ENCODE measurements around the gene XDH. TPM values are rescaled to one million over a fixed set of nuclear protein-coding genes. Genes with fewer than 3 reads are reported as not detected.

Gene XDH
- total RNA-seq, 4 donors from 2014 or later: under 0.01 TPM; not detected in 3

DNA sequence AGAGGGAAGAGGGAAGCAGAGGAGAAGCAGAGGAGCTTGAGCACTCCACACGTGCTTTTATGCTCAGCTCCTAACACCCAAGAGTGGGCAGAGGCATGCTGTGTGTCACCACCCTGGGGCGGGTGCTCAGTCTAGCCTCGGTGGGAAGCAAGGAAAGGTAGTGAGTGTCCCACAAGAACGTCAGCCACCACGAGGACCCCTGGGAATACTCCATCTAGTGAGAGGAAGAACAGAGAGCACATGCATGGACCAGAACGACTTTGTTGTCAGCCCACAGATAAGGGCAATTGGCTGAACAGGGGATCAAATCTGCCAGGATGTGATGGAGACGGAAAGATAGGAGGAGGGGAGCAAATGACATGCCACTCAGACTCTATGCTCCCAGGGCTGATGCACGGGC, 83.4 kb downstream of the XDH start:
- H3K4me1 ChIP-seq: no peaks in the 10 kb centered on the region
- no peak overlapping the region for H3K4me3 ChIP-seq
- H3K27me3 ChIP-seq: peaks cover 0 to 6% of the 10 kb centered on the region in 2 donors
- no peak overlapping the region for H3K27ac ChIP-seq
- no peak for TF ChIP-seq EP300 (IDR thresholded peaks at IDR 0.05)
- TF ChIP-seq, protein P1, sequence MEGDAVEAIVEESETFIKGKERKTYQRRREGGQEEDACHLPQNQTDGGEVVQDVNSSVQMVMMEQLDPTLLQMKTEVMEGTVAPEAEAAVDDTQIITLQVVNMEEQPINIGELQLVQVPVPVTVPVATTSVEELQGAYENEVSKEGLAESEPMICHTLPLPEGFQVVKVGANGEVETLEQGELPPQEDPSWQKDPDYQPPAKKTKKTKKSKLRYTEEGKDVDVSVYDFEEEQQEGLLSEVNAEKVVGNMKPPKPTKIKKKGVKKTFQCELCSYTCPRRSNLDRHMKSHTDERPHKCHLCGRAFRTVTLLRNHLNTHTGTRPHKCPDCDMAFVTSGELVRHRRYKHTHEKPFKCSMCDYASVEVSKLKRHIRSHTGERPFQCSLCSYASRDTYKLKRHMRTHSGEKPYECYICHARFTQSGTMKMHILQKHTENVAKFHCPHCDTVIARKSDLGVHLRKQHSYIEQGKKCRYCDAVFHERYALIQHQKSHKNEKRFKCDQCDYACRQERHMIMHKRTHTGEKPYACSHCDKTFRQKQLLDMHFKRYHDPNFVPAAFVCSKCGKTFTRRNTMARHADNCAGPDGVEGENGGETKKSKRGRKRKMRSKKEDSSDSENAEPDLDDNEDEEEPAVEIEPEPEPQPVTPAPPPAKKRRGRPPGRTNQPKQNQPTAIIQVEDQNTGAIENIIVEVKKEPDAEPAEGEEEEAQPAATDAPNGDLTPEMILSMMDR (IDR thresholded peaks at IDR 0.05): no peak
- no peak for TF ChIP-seq POLR2A (IDR thresholded peaks at IDR 0.05)
- WGBS, 2 donors: 52 to 53% methylated on average over 8 of the region's 8 CpGs
- no peaks in the 10 kb centered on the region for H3K9me3 ChIP-seq
- no peaks in the 10 kb centered on the region for H3K36me3 ChIP-seq
- no peak for DNase-seq (ENCODE audit: low spot score in 2 of 2)

DNA sequence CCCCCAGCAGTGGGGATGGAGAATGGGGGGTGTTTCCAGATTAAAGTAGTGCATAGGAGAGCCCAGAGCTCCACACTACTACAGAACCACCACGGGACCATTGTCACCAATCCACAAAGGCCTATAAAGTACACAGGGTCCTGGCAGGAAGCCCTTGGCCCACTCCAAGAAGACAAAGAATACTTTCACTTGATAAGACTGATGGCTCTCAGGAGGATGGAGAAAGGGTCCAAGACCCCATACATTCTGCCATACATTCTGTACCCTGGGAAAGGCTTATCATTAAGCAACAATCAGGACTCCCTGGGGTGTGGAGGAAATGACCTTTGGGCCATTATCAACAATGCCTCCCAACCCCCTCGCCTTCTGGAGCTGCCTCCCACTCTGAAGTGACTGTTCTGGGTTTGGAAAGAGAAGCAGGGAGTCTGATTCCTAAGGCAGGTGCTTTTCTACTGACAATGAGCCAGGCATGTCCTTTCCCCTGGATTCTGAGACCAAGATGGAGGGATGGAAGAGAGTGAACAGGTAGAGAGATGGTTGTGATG, 85.4 kb downstream of the XDH start:
- WGBS, 2 donors: 37 to 43% methylated on average over 2 of the region's 2 CpGs
- H3K4me3 ChIP-seq: no peak overlapping the region

DNA sequence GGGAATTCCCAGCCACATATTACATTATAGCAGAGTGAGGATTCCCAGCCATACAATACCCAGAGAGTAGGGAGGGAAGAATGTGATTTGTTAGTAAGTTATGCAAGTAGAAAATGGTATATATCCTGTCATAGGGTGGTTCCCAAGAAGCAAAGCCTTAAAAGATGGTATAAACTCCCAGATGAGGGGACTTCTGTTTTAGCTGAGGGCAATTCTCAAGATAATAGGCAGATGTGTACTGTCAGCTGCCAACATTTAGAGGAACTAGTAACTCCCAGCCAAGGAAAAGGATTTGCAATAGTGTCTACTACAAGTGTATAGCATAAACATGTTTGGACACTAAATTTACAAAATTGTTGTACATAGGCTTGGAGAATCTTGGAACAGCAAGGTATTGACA, 86.5 kb downstream of the XDH start:
- TF ChIP-seq, protein P1 (IDR thresholded peaks at IDR 0.05): no peak
- TF ChIP-seq POLR2A (IDR thresholded peaks at IDR 0.05) (no peak), EP300 (IDR thresholded peaks at IDR 0.05) (no peak)
- H3K27ac ChIP-seq: no peak overlapping the region
- no peak for DNase-seq (ENCODE audit: low spot score in 2 of 2)
- peaks cover 0 to 6% (median 0%) of the 10 kb centered on the region in 4 donors for H3K4me1 ChIP-seq
- no peak overlapping the region for H3K4me3 ChIP-seq
- H3K27me3 ChIP-seq: peaks cover 0 to 6% of the 10 kb centered on the region in 2 donors
- no peaks in the 10 kb centered on the region for H3K36me3 ChIP-seq
- H3K9me3 ChIP-seq: no peaks in the 10 kb centered on the region

More for the DNA sequence above, 85.4 kb downstream of the XDH start:
- TF ChIP-seq, protein P1 (IDR thresholded peaks at IDR 0.05): no peak
- TF ChIP-seq POLR2A (IDR thresholded peaks at IDR 0.05): no peak
- Histone ChIP-seq H3K9me3 (no peaks in the 10 kb centered on the region), H3K4me1 (peaks cover 0 to 6% (median 0%) of the 10 kb centered on the region in 4 donors), H3K27me3 (peaks cover 0 to 6% of the 10 kb centered on the region in 2 donors), H3K36me3 (no peaks in the 10 kb centered on the region), H3K27ac (no peak overlapping the region)
- DNase-seq (ENCODE audit: low spot score in 2 of 2): no peak

DNA sequence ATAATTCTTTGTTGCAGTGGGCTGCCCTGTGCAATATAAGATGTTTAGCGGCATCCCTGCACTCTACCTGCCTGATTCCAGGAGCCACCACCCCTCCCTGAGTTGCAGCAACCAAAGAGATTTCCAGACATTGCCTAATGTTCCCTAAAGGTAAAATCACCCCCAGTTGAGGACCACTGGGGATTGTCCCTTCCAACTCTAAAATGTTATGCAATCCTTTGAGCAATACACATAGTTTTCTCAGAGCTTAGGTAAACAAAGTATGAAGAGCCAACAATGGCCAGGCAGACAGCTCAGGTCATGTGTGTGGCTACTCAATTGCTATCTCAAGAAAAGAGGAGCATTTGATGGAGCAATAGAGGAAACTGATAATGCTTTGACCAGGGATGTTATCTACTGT, 87.0 kb downstream of the XDH start:
- Histone ChIP-seq H3K4me3 (no peak overlapping the region), H3K36me3 (no peaks in the 10 kb centered on the region), H3K27ac (no peak overlapping the region), H3K9me3 (no peaks in the 10 kb centered on the region), H3K27me3 (peaks cover 0 to 6% of the 10 kb centered on the region in 2 donors), H3K4me1 (peaks cover 0 to 6% (median 0%) of the 10 kb centered on the region in 4 donors)
- no peak for DNase-seq (ENCODE audit: low spot score in 2 of 2)
- TF ChIP-seq POLR2A (IDR thresholded peaks at IDR 0.05) (no peak), EP300 (IDR thresholded peaks at IDR 0.05) (no peak)
- TF ChIP-seq, protein P1 (IDR thresholded peaks at IDR 0.05): no peak
- WGBS, 2 donors: 93 to 100% methylated on average over 1 of the region's 1 CpG

DNA sequence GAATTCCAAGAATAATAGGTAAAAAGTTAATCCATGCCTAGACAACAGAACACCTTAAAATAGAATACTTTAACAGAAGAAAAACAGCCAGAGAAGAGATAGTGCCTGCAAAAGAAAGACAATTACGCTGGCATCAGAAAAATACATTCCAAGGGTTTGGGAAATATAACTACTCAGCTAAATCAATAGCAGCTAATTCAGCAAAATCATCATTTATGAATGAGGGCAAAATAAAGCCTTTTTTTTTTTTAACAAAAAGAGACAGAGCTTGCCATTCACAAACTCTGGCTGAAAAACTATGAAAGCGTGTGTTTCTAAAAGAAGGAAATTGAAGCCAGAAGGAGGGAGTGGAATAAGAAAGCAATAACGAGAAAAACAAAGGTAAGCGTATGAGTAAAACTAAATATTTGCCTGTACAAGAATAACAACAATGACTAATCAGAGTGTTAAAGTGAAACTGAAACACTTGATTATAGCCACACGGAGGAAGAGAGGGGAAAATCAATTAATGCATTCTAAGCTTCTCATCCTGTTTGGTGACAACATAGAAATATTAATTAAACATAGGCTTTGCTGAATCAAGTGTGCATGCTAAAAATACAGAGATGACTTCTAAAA, 90.4 kb downstream of the XDH start:
- no peaks in the 10 kb centered on the region for H3K9me3 ChIP-seq
- DNase-seq (ENCODE audit: low spot score in 2 of 2): no peak
- H3K27me3 ChIP-seq: no peaks in the 10 kb centered on the region
- 21 to 25% methylated on average over 5 of the region's 5 CpGs for WGBS, 2 donors
- no peak overlapping the region for H3K27ac ChIP-seq
- TF ChIP-seq EP300 (IDR thresholded peaks at IDR 0.05) (no peak), POLR2A (IDR thresholded peaks at IDR 0.05) (no peak)
- TF ChIP-seq, protein P1 (IDR thresholded peaks at IDR 0.05): no peak
- H3K4me3 ChIP-seq: peak overlapping the region in 3 of 4 donors; percentile 6 to 20 (median 7)
- no peaks in the 10 kb centered on the region for H3K36me3 ChIP-seq
- H3K4me1 ChIP-seq: peaks cover 0 to 6% (median under 1%) of the 10 kb centered on the region in 4 donors
